ENCODE measurements around the gene ARRB1. TPM values are rescaled to one million over a fixed set of nuclear protein-coding genes. Genes with fewer than 3 reads are reported as not detected.

The ARRB1 gene
- total RNA-seq, 1 donor from 2014 or later: 1.0 TPM

DNA sequence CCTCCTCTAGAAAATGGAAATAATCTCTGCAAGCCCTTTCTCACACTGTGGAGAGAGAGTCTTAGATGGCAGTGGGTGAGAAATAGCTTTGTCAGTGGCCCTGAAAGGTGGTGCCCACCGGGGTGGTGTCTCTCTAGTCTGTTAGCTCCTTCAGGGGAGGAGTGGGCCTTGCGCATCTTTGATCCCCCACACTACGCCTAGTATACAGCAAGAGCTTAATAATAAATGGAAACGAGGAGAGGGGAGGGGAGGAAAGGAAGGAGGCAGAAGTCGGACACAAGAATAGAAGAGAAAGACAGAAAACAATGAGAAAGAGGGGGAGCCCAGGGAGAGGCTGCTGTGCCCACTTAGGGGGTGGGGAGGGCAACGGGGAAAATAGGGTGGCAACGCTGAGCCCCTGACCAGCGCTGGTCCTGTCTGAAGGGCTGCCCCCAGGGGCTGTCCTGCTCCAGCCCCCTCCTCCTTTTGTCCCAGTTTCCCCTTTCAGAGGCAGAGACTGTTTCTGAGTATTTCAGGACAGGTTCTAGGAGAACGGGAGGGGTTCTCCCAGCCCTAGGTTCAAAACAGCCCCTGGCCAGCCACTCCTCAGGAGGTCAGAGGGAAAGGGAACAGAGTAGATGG, 1.2 kb downstream of the ARRB1 start:
- H3K27ac ChIP-seq: no peak overlapping the region
- peaks cover 25% of the 10 kb centered on the region for H3F3A ChIP-seq (ENCODE audit: low read depth)
- Mint-ChIP-seq H3K27ac (peak overlapping the region; percentile 94), H3K36me3 (no peaks in the 10 kb centered on the region), H3K4me3 (peak overlapping the region; percentile 88), H3K4me1 (peaks cover 32% of the 10 kb centered on the region), H3K27me3 (ENCODE audit: insufficient read depth, low read depth) (peaks cover 15% of the 10 kb centered on the region), H3K9me3 (no peaks in the 10 kb centered on the region)
- H3K36me3 ChIP-seq: no peaks in the 10 kb centered on the region
- peaks cover 34% of the 10 kb centered on the region for H3K27me3 ChIP-seq
- H3K79me2 ChIP-seq (ENCODE audit: low read depth): no peaks in the 10 kb centered on the region
- peak overlapping the region; percentile 100 for H3K4me2 ChIP-seq
- TF ChIP-seq, protein P1, sequence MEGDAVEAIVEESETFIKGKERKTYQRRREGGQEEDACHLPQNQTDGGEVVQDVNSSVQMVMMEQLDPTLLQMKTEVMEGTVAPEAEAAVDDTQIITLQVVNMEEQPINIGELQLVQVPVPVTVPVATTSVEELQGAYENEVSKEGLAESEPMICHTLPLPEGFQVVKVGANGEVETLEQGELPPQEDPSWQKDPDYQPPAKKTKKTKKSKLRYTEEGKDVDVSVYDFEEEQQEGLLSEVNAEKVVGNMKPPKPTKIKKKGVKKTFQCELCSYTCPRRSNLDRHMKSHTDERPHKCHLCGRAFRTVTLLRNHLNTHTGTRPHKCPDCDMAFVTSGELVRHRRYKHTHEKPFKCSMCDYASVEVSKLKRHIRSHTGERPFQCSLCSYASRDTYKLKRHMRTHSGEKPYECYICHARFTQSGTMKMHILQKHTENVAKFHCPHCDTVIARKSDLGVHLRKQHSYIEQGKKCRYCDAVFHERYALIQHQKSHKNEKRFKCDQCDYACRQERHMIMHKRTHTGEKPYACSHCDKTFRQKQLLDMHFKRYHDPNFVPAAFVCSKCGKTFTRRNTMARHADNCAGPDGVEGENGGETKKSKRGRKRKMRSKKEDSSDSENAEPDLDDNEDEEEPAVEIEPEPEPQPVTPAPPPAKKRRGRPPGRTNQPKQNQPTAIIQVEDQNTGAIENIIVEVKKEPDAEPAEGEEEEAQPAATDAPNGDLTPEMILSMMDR (IDR thresholded peaks at IDR 0.05): no peak
- TF ChIP-seq EZH2phosphoT487 (IDR thresholded peaks at IDR 0.05): peak; percentile 7
- TF ChIP-seq EZH2 (IDR thresholded peaks at IDR 0.05): no peak
- no peak overlapping the region for H2AFZ ChIP-seq (replicated peaks)
- peaks cover 35% of the 10 kb centered on the region for H3K4me1 ChIP-seq
- no peaks in the 10 kb centered on the region for H3K9me3 ChIP-seq (ENCODE audit: low read depth)
- no peaks in the 10 kb centered on the region for H4K20me1 ChIP-seq (ENCODE audit: low read depth)
- peak overlapping the region; percentile 79 for H3K4me3 ChIP-seq
- no peak overlapping the region for H3K9ac ChIP-seq
- no peak for DNase-seq (ENCODE audit: low spot score)

DNA sequence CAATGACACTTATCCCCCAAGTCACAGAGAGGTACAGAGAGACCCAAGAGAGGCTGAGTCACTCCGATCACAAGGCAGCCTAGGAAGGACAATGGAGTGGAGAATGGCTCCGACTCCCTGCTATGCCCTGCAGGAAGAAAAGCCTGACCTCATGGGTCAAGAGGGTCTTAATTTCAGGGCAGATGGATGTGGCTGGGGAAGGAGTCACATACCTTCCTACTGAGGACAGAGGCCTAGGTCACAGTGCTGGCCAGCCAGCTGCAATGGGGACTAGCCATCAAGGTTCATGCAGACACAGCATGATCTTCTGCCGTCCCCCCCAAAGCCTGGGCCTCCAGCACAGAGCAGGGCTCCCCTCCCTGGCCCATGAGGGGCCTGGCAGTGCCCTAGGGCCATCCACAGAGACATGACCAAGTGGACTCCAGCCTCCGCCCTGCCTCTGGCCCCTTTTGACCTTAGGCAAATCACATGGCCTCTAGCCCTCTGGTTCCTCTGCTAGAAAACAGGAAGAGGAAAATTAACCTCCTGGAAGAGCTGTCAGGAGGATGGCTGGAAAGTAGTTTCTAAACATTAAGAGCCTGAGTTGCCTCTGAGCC, 1.8 kb downstream of the ARRB1 start:
- Histone ChIP-seq H3K79me2 (ENCODE audit: low read depth) (no peaks in the 10 kb centered on the region), H3K36me3 (no peaks in the 10 kb centered on the region), H3K27ac (no peak overlapping the region), H3K4me2 (peak overlapping the region; percentile 100), H3F3A (ENCODE audit: low read depth) (peaks cover 25% of the 10 kb centered on the region), H4K20me1 (ENCODE audit: low read depth) (no peaks in the 10 kb centered on the region), H3K9ac (no peak overlapping the region), H3K9me3 (ENCODE audit: low read depth) (no peaks in the 10 kb centered on the region), H3K27me3 (peaks cover 34% of the 10 kb centered on the region), H2AFZ (replicated peaks) (no peak overlapping the region), H3K4me3 (no peak overlapping the region), H3K4me1 (peaks cover 35% of the 10 kb centered on the region)
- DNase-seq (ENCODE audit: low spot score): peak; percentile 52
- H3K9me3 Mint-ChIP-seq: no peaks in the 10 kb centered on the region
- H3K4me1 Mint-ChIP-seq: peaks cover 32% of the 10 kb centered on the region
- H3K27ac Mint-ChIP-seq: peak overlapping the region; percentile 60
- TF ChIP-seq EZH2phosphoT487 (IDR thresholded peaks at IDR 0.05): no peak
- TF ChIP-seq, protein P1 (IDR thresholded peaks at IDR 0.05): no peak
- no peak for TF ChIP-seq EZH2 (IDR thresholded peaks at IDR 0.05)
- H3K27me3 Mint-ChIP-seq (ENCODE audit: insufficient read depth, low read depth): peaks cover 15% of the 10 kb centered on the region
- peak overlapping the region; percentile 58 for H3K4me3 Mint-ChIP-seq
- no peaks in the 10 kb centered on the region for H3K36me3 Mint-ChIP-seq

DNA sequence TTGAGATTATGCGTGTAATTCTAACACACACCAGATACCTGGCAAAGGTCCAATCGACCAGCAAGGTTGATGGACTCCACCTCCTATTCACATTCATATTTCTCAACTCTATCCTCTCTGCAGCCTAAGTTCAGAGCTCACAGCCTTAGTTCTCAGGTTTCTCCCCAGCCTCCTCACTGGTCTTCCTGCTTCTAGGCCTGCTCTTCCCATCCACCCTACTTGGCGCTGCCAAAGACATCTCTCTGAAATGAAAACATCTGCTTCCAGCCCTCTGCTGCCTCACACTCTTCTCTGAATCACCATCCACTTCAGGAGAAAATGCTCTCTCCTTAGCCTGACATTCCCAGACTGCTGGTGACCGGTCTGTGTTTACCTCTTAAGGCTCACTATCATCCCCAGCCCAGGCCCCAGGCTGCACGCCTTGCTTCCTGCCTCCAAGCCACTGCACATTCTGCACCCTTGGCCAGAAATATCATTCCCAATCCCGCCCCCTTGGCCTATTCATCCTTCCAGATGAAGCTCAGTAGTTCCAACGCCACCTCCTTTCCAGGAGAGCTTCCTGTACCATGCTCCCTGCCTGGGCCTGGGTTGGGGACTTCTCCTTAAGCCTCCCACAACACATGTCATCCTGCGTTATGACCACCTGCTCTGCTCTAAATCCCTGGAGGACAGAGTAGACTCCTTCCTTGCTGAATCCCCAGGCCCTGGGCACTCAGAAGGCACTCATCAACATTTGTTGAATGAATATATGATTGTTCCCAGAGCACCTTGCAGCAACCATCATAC, 3.5 kb downstream of the ARRB1 start:
- no peak overlapping the region for H2AFZ ChIP-seq (replicated peaks)
- Mint-ChIP-seq H3K36me3 (no peaks in the 10 kb centered on the region), H3K4me3 (no peak overlapping the region), H3K27ac (no peak overlapping the region), H3K9me3 (no peaks in the 10 kb centered on the region), H3K4me1 (peaks cover 43% of the 10 kb centered on the region), H3K27me3 (ENCODE audit: insufficient read depth, low read depth) (peaks cover 13% of the 10 kb centered on the region)
- H3K9me3 ChIP-seq (ENCODE audit: low read depth): no peaks in the 10 kb centered on the region
- TF ChIP-seq EZH2 (IDR thresholded peaks at IDR 0.05) (no peak), EZH2phosphoT487 (IDR thresholded peaks at IDR 0.05) (no peak)
- TF ChIP-seq, protein P1 (IDR thresholded peaks at IDR 0.05): no peak
- H3K27ac ChIP-seq: no peak overlapping the region
- no peaks in the 10 kb centered on the region for H3K79me2 ChIP-seq (ENCODE audit: low read depth)
- no peak overlapping the region for H3K4me3 ChIP-seq
- no peaks in the 10 kb centered on the region for H4K20me1 ChIP-seq (ENCODE audit: low read depth)
- no peak overlapping the region for H3K4me2 ChIP-seq
- H3K36me3 ChIP-seq: no peaks in the 10 kb centered on the region
- peaks cover 30% of the 10 kb centered on the region for H3K27me3 ChIP-seq
- H3K4me1 ChIP-seq: peaks cover 35% of the 10 kb centered on the region
- no peak overlapping the region for H3K9ac ChIP-seq
- DNase-seq (ENCODE audit: low spot score): no peak
- H3F3A ChIP-seq (ENCODE audit: low read depth): peaks cover 33% of the 10 kb centered on the region

Data from neural progenitor cell (in vitro differentiated cells).